ENCODE measurements around the gene BABAM2. TPM values are rescaled to one million over a fixed set of nuclear protein-coding genes. Genes with fewer than 3 reads are reported as not detected.

Gene BABAM2
- total and polyA plus RNA-seq, 10 of the 15 experiments (the other 5 are each of a cell fraction or from before 2014, with no cell fraction given), result 30.7 to 59.9 (median 44.5) TPM

GRCh38 chr2:28325173-28325566 lies 434.6 kb downstream of the BABAM2 start (continued):
- TF ChIP-seq EZH2 (IDR thresholded peaks at IDR 0.05; ENCODE audit: borderline replicate concordance, control insufficient read depth, low read depth, low read length) (no peak), HDAC6 (IDR thresholded peaks at IDR 0.05; ENCODE audit: unreplicated experiment) (no peak), RB1 (IDR thresholded peaks at IDR 0.05; ENCODE audit: borderline replicate concordance) (no peak), E2F4 (IDR thresholded peaks at IDR 0.05; ENCODE audit: low read depth, low read length) (no peak), ZNF592 (IDR thresholded peaks at IDR 0.05) (no peak), RAD21 (IDR thresholded peaks at IDR 0.05; ENCODE audit: insufficient read depth, low read depth, low read length) (no peak), NFXL1 (IDR thresholded peaks at IDR 0.05; ENCODE audit: borderline replicate concordance) (no peak), NFYB (IDR thresholded peaks at IDR 0.05; ENCODE audit: insufficient read depth, low read depth, low read length) (no peak), ZSCAN29 (IDR thresholded peaks at IDR 0.05) (no peak), E2F8 (IDR thresholded peaks at IDR 0.05; ENCODE audit: low read depth, partially characterized antibody) (no peak)
